ENCODE results near the gene CCL24. TPM values are rescaled to one million over a fixed set of nuclear protein-coding genes. Genes with fewer than 3 reads are reported as not detected.
"Not testable (repeated sequence)": the region's sequence is repeated elsewhere in the genome, so short reads cannot be mapped to it uniquely, and the experiment has no call there.

Gene CCL24
- total RNA-seq, 1 donor from 2014 or later = 4.1 TPM

- Histone ChIP-seq H3K4me1 (peaks cover 21% of the 10 kb centered on the region), H3K9me3 (no peaks in the 10 kb centered on the region), H3K36me3 (no peaks in the 10 kb centered on the region), H3K27ac (peak overlapping the region; percentile 44), H3K27me3 (ENCODE audit: low read depth) (no peaks in the 10 kb centered on the region), H3K4me3 (peak overlapping the region; percentile 27)
- intact Hi-C loops (cut with DNase I) = no loop called here
- ATAC-seq = peak; percentile 86 to 88
- no peak for DNase-seq
- TF ChIP-seq CTCF (IDR thresholded peaks at IDR 0.05) = no peak
Measured at GRCh38 chr7:75842836-75843446, 29.3 kb upstream of the CCL24 start.

- Histone ChIP-seq H3K9me3 (no peaks in the 10 kb centered on the region), H3K27me3 (ENCODE audit: low read depth) (no peaks in the 10 kb centered on the region), H3K4me3 (no peak overlapping the region), H3K4me1 (peaks cover 21% of the 10 kb centered on the region), H3K27ac (no peak overlapping the region), H3K36me3 (no peaks in the 10 kb centered on the region)
- DNase-seq = no peak
- ATAC-seq = no peak
- intact Hi-C loops (cut with DNase I) = no loop called here
- no peak for TF ChIP-seq CTCF (IDR thresholded peaks at IDR 0.05)
Measured at GRCh38 chr7:75840029-75840428, 26.4 kb upstream of the CCL24 start.

- H3K4me3 ChIP-seq; H3K27me3 ChIP-seq (ENCODE audit: low read depth); DNase-seq; intact Hi-C loops (cut with DNase I); H3K36me3 ChIP-seq; H3K9me3 ChIP-seq; ATAC-seq; H3K27ac ChIP-seq: not testable (repeated sequence)
- H3K4me1 ChIP-seq = peaks cover 17% of the 10 kb centered on the region
Measured at GRCh38 chr7:75838281-75838930, 24.8 kb upstream of the CCL24 start.

- Histone ChIP-seq H3K36me3 (no peaks in the 10 kb centered on the region), H3K4me3 (no peak overlapping the region), H3K4me1 (peaks cover 1% of the 10 kb centered on the region), H3K27ac (no peak overlapping the region), H3K9me3 (no peaks in the 10 kb centered on the region), H3K27me3 (ENCODE audit: low read depth) (no peaks in the 10 kb centered on the region)
- no peak for ATAC-seq
- intact Hi-C loops (cut with DNase I) = no loop called here
- TF ChIP-seq CTCF (IDR thresholded peaks at IDR 0.05) = no peak
- DNase-seq = no peak
Measured at GRCh38 chr7:75836798-75837197, 23.2 kb upstream of the CCL24 start.

- no peak for ATAC-seq
- no peak for DNase-seq
Measured at GRCh38 chr7:75835688-75836285, 22.2 kb upstream of the CCL24 start.

GRCh38 chr7:75833662-75834061 lies 20.1 kb upstream of the CCL24 start:
- H3K4me3 ChIP-seq; H3K36me3 ChIP-seq; intact Hi-C loops (cut with DNase I); H3K4me1 ChIP-seq; ATAC-seq; DNase-seq; H3K27me3 ChIP-seq (ENCODE audit: low read depth); H3K27ac ChIP-seq; H3K9me3 ChIP-seq: not testable (repeated sequence)

More at GRCh38 chr7:75835688-75836285, 22.2 kb upstream of the CCL24 start:
- no peaks in the 10 kb centered on the region for H3K4me1 ChIP-seq
- H3K4me3 ChIP-seq = no peak overlapping the region
- H3K36me3 ChIP-seq = no peaks in the 10 kb centered on the region
- TF ChIP-seq CTCF (IDR thresholded peaks at IDR 0.05) = no peak
- H3K27ac ChIP-seq = no peak overlapping the region
- no peaks in the 10 kb centered on the region for H3K9me3 ChIP-seq
- H3K27me3 ChIP-seq (ENCODE audit: low read depth) = no peaks in the 10 kb centered on the region
- intact Hi-C loops (cut with DNase I) = no loop called here
